ENCODE data around the gene WDR88. TPM values are rescaled to one million over a fixed set of nuclear protein-coding genes. Genes with fewer than 3 reads are reported as not detected.

Gene WDR88
- total RNA-seq, 3 donors from 2014 or later: not detected

GRCh38 chr19:33168528-33168927 is 36.6 kb downstream of the WDR88 start:
- no peak for DNase-seq (ENCODE audit: low spot score in 2 of 2)
- Histone ChIP-seq H3K4me1 (no peaks in the 10 kb centered on the region), H3K9me3 (no peaks in the 10 kb centered on the region), H3K36me3 (no peaks in the 10 kb centered on the region), H3K4me3 (no peak overlapping the region), H3K27ac (no peak overlapping the region), H3K27me3 (no peaks in the 10 kb centered on the region)
- TF ChIP-seq POLR2A (IDR thresholded peaks at IDR 0.05): no peak
- TF ChIP-seq, protein P1, sequence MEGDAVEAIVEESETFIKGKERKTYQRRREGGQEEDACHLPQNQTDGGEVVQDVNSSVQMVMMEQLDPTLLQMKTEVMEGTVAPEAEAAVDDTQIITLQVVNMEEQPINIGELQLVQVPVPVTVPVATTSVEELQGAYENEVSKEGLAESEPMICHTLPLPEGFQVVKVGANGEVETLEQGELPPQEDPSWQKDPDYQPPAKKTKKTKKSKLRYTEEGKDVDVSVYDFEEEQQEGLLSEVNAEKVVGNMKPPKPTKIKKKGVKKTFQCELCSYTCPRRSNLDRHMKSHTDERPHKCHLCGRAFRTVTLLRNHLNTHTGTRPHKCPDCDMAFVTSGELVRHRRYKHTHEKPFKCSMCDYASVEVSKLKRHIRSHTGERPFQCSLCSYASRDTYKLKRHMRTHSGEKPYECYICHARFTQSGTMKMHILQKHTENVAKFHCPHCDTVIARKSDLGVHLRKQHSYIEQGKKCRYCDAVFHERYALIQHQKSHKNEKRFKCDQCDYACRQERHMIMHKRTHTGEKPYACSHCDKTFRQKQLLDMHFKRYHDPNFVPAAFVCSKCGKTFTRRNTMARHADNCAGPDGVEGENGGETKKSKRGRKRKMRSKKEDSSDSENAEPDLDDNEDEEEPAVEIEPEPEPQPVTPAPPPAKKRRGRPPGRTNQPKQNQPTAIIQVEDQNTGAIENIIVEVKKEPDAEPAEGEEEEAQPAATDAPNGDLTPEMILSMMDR (IDR thresholded peaks at IDR 0.05): no peak
- no peak for TF ChIP-seq POLR2AphosphoS5 (IDR thresholded peaks at IDR 0.05)
- intact Hi-C loops (cut with DNase I; ENCODE audit: low total_unique reads): no loop called here

DNA sequence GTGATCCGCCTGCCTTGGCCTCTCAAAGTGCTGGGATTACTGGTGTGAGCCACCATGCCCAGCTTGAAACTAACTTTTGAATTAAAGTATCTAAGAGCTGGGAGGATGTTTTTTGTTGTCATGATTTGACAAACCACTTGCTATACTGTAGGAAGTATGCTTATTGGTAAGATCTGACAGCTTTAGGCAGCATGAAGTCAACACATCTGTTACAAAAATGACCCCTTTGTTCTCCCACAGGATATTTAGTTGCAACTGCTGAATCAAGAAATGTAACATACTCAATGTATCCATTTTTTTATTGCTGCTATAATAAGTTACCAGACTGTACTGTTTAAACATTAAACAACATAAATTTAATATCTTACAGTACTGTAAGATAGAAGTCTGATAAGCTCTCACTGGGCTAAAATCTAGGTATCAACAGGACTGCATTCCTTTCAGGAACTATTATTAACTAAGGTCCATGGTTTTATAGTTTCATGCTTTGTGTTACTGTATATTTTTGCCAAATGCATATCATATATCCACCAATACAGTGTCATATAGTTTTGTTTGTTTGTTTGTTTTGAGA is 39.4 kb downstream of the WDR88 start:
- no peak for DNase-seq (ENCODE audit: low spot score in 2 of 2)
- Histone ChIP-seq H3K4me1 (peaks cover 0 to 7% of the 10 kb centered on the region in 2 donors), H3K27ac (no peak overlapping the region), H3K36me3 (no peaks in the 10 kb centered on the region), H3K9me3 (no peaks in the 10 kb centered on the region), H3K4me3 (no peak overlapping the region), H3K27me3 (no peaks in the 10 kb centered on the region)
- TF ChIP-seq POLR2AphosphoS5 (IDR thresholded peaks at IDR 0.05) (no peak), POLR2A (IDR thresholded peaks at IDR 0.05) (no peak)
- TF ChIP-seq, protein P1 (IDR thresholded peaks at IDR 0.05): no peak
- intact Hi-C loops (cut with DNase I; ENCODE audit: low total_unique reads): loop anchor here (10.0 kb wide), 1 partner anchor 1843 kb away; no protein-coding TSS in a partner anchor

GRCh38 chr19:33171916-33172359 is 40.0 kb downstream of the WDR88 start:
- H3K4me3 ChIP-seq: no peak overlapping the region

GRCh38 chr19:33174186-33174585 is 42.3 kb downstream of the WDR88 start:
- Histone ChIP-seq H3K27me3 (no peaks in the 10 kb centered on the region), H3K4me1 (peaks cover 0 to 7% of the 10 kb centered on the region in 2 donors), H3K9me3 (no peaks in the 10 kb centered on the region), H3K36me3 (no peaks in the 10 kb centered on the region), H3K4me3 (no peak overlapping the region), H3K27ac (no peak overlapping the region)
- intact Hi-C loops (cut with DNase I; ENCODE audit: low total_unique reads): loop anchor here (10.0 kb wide), 1 partner anchor 1841 kb away; no protein-coding TSS in a partner anchor
- DNase-seq (ENCODE audit: low spot score in 2 of 2): no peak
- no peak for TF ChIP-seq POLR2A (IDR thresholded peaks at IDR 0.05)
- TF ChIP-seq, protein P1 (IDR thresholded peaks at IDR 0.05): no peak
- TF ChIP-seq POLR2AphosphoS5 (IDR thresholded peaks at IDR 0.05): no peak

More at GRCh38 chr19:33171916-33172359, 40.0 kb downstream of the WDR88 start:
- Histone ChIP-seq H3K27me3 (no peaks in the 10 kb centered on the region), H3K36me3 (no peaks in the 10 kb centered on the region), H3K9me3 (no peaks in the 10 kb centered on the region), H3K27ac (no peak overlapping the region), H3K4me1 (peaks cover 0 to 7% of the 10 kb centered on the region in 2 donors)
- intact Hi-C loops (cut with DNase I; ENCODE audit: low total_unique reads): loop anchor here (10.0 kb wide), 1 partner anchor 1843 kb away; no protein-coding TSS in a partner anchor
- DNase-seq (ENCODE audit: low spot score in 2 of 2): no peak
- TF ChIP-seq POLR2A (IDR thresholded peaks at IDR 0.05): no peak
- TF ChIP-seq, protein P1 (IDR thresholded peaks at IDR 0.05): no peak
- no peak for TF ChIP-seq POLR2AphosphoS5 (IDR thresholded peaks at IDR 0.05)

DNA sequence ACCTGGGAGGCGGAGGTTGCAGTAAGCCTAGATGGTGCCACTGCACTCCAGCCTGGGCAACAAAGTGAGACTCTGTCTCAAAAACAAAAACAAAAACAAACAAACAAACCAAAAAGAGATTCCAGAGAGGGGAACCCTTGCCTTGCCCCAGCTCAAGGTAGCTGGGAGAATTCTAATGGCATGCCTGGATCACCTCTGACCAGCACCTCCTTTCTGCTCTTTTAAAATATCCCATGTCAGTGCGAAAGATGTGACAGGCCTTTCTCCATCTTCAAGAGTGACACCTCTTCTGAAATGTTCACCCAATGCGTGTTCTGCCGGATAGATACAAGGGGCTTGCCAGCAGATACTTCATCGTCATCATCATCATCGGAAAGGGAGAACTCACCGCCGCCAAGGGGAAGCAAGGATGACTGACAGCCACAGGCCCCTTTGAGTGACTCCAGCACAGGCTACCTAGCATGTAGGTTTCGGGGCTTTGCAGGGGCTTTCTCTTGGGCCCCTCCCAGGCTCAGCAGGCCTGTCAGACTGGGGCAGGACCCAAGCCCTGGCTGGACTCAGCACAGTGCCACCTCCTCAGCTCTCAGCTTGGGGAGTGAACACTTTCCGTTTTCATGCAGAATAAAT is 43.4 kb downstream of the WDR88 start:
- intact Hi-C loops (cut with DNase I; ENCODE audit: low total_unique reads): loop anchor here (10.0 kb wide), 1 partner anchor 1840 kb away; no protein-coding TSS in a partner anchor
- Histone ChIP-seq H3K27ac (no peak overlapping the region), H3K9me3 (no peaks in the 10 kb centered on the region), H3K4me1 (peaks cover 0 to 7% of the 10 kb centered on the region in 2 donors), H3K36me3 (no peaks in the 10 kb centered on the region), H3K27me3 (no peaks in the 10 kb centered on the region), H3K4me3 (peak overlapping the region in 1 of 3 donors; percentile 85)
- TF ChIP-seq, protein P1 (IDR thresholded peaks at IDR 0.05): no peak
- no peak for TF ChIP-seq POLR2A (IDR thresholded peaks at IDR 0.05)
- no peak for TF ChIP-seq POLR2AphosphoS5 (IDR thresholded peaks at IDR 0.05)
- DNase-seq (ENCODE audit: low spot score in 2 of 2): no peak
